Measurements from ENCODE around the gene AGAP2.

The AGAP2 gene

GRCh38 chr12:57782243-57782607 lies 43.7 kb upstream of the AGAP2 start:
- no CpG with 5 or more reads among the region's 4 CpGs for WGBS, 2 donors (ENCODE audit: extremely low coverage in 2 of 2, insufficient read length in 2 of 2, insufficient replicate concordance in 1 of 2)
- peaks cover 3 to 6% of the 10 kb centered on the region in 2 donors for H3K4me1 ChIP-seq (ENCODE audit: control insufficient read depth in 2 of 2, insufficient read depth in 1 of 2, low read depth in 1 of 2, low read length in 2 of 2)
- no peak for DNase-seq (ENCODE audit: low spot score)

DNA sequence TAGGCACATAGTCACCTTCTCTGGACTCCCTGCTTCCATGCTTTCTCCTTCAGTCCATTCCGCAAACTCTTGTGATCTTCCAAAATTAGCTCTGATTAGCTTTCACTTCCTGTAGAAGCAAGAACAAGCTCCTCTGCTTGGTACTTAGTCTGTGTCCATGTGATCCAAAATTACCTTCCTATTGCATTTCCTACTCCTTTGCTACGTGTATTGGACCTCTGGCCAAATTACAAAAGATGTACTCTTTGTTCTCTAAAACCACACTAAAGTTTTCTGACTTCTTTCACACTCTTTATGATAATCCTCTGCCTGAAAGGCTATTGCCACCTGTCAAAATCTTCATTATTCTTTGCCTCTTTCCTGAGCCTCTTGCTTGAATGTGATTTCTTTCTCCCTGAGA lies 43.3 kb upstream of the AGAP2 start:
- no CpG with 5 or more reads among the region's 2 CpGs for WGBS, 2 donors (ENCODE audit: extremely low coverage in 2 of 2, insufficient read length in 2 of 2, insufficient replicate concordance in 1 of 2)
- no peak overlapping the region for H3K9ac ChIP-seq (ENCODE audit: low read depth, low read length, poor library complexity)
- H3K27ac ChIP-seq (replicated peaks; ENCODE audit: low read length) = no peak overlapping the region
- no peak overlapping the region for H2BK120ac ChIP-seq (ENCODE audit: low read depth, low read length)
- peaks cover 4% of the 10 kb centered on the region for H3K79me1 ChIP-seq (ENCODE audit: low read depth, low read length)
- H3K4ac ChIP-seq (ENCODE audit: low read length) = no peak overlapping the region
- DNase-seq (ENCODE audit: low spot score) = no peak
- H3K9me3 ChIP-seq (replicated peaks in 1 of 2; ENCODE audit: control insufficient read depth in 2 of 2, insufficient read depth in 1 of 2, low read depth in 1 of 2, low read length in 2 of 2) = no peaks in the 10 kb centered on the region
- H2BK12ac ChIP-seq (ENCODE audit: low read length) = no peak overlapping the region
- no peak overlapping the region for H2BK5ac ChIP-seq (ENCODE audit: low read length)
- peaks cover 3 to 6% of the 10 kb centered on the region in 2 donors for H3K4me1 ChIP-seq (ENCODE audit: control insufficient read depth in 2 of 2, insufficient read depth in 1 of 2, low read depth in 1 of 2, low read length in 2 of 2)
- H2AK5ac ChIP-seq (ENCODE audit: low read depth, low read length) = no peak overlapping the region
- no peak overlapping the region for H3K23ac ChIP-seq (ENCODE audit: low read depth, low read length, poor library complexity)
- no peak overlapping the region for H3K14ac ChIP-seq (ENCODE audit: low read length)
- H2AFZ ChIP-seq (ENCODE audit: low read length) = peak overlapping the region; percentile 83
- H3K4me2 ChIP-seq (ENCODE audit: insufficient read depth, low read length, poor library complexity, severe bottlenecking) = no peak overlapping the region
- H4K8ac ChIP-seq (ENCODE audit: low read depth, low read length) = no peak overlapping the region
- H3K4me3 ChIP-seq (ENCODE audit: low read length in 2 of 2) = no peak overlapping the region
- H4K91ac ChIP-seq (ENCODE audit: low read depth, low read length, poor library complexity) = no peak overlapping the region
- no peaks in the 10 kb centered on the region for H3K27me3 ChIP-seq (ENCODE audit: control insufficient read depth in 3 of 3, insufficient read depth in 3 of 3, low read depth in 1 of 3, low read length in 3 of 3)
- H3K18ac ChIP-seq (ENCODE audit: low read length) = no peak overlapping the region
- no peak overlapping the region for H2BK15ac ChIP-seq (ENCODE audit: low read length)
- H3K36me3 ChIP-seq (replicated peaks in 1 of 2; ENCODE audit: control insufficient read depth in 2 of 2, insufficient read depth in 2 of 2, low read length in 2 of 2) = peaks cover 10 to 42% of the 10 kb centered on the region in 2 donors

More at GRCh38 chr12:57782243-57782607, 43.7 kb upstream of the AGAP2 start:
- Histone ChIP-seq H3K4ac (ENCODE audit: low read length) (no peak overlapping the region), H3K27me3 (ENCODE audit: control insufficient read depth in 3 of 3, insufficient read depth in 3 of 3, low read depth in 1 of 3, low read length in 3 of 3) (no peaks in the 10 kb centered on the region), H3K27ac (replicated peaks; ENCODE audit: low read length) (no peak overlapping the region), H3K4me2 (ENCODE audit: insufficient read depth, low read length, poor library complexity, severe bottlenecking) (no peak overlapping the region), H2BK15ac (ENCODE audit: low read length) (no peak overlapping the region), H2AK5ac (ENCODE audit: low read depth, low read length) (no peak overlapping the region), H3K9me3 (replicated peaks in 1 of 2; ENCODE audit: control insufficient read depth in 2 of 2, insufficient read depth in 1 of 2, low read depth in 1 of 2, low read length in 2 of 2) (no peaks in the 10 kb centered on the region), H3K18ac (ENCODE audit: low read length) (no peak overlapping the region), H3K23ac (ENCODE audit: low read depth, low read length, poor library complexity) (no peak overlapping the region), H3K14ac (ENCODE audit: low read length) (no peak overlapping the region), H2BK12ac (ENCODE audit: low read length) (no peak overlapping the region), H4K91ac (ENCODE audit: low read depth, low read length, poor library complexity) (no peak overlapping the region), H2AFZ (ENCODE audit: low read length) (peak overlapping the region; percentile 83), H3K4me3 (ENCODE audit: low read length in 2 of 2) (peak overlapping the region in 1 of 2 donors; percentile 90), H3K79me1 (ENCODE audit: low read depth, low read length) (peaks cover 4% of the 10 kb centered on the region), H3K9ac (ENCODE audit: low read depth, low read length, poor library complexity) (no peak overlapping the region), H3K36me3 (replicated peaks in 1 of 2; ENCODE audit: control insufficient read depth in 2 of 2, insufficient read depth in 2 of 2, low read length in 2 of 2) (peaks cover 12 to 46% of the 10 kb centered on the region in 2 donors), H2BK5ac (ENCODE audit: low read length) (no peak overlapping the region), H4K8ac (ENCODE audit: low read depth, low read length) (no peak overlapping the region), H2BK120ac (ENCODE audit: low read depth, low read length) (no peak overlapping the region)

DNA sequence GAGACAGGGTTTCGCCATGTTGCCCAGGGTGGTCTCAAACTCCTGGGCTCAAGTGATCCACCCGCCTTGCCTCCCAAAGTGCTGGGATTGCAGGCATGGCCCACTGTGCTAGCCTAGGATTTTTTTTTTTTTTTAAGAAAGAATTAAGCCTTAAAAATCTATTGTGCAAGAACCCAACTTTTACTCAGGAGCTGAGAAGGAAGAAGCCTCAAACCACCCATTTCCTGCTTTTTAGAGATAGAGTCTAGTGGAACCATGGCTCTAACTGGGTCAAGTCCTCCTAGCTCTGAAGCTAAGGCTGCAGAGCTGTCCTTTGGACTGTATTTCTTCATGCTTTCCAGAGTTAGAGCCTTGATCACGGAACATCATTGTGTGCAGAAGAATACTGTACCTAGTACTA lies 42.7 kb upstream of the AGAP2 start:
- no CpG with 5 or more reads among the region's 3 CpGs for WGBS, 2 donors (ENCODE audit: extremely low coverage in 2 of 2, insufficient read length in 2 of 2, insufficient replicate concordance in 1 of 2)
- Histone ChIP-seq H4K8ac (ENCODE audit: low read depth, low read length) (no peak overlapping the region), H2AK5ac (ENCODE audit: low read depth, low read length) (no peak overlapping the region), H3K18ac (ENCODE audit: low read length) (no peak overlapping the region), H2BK12ac (ENCODE audit: low read length) (no peak overlapping the region), H3K36me3 (replicated peaks in 1 of 2; ENCODE audit: control insufficient read depth in 2 of 2, insufficient read depth in 2 of 2, low read length in 2 of 2) (peaks cover 7 to 38% of the 10 kb centered on the region in 2 donors), H3K4me1 (ENCODE audit: control insufficient read depth in 2 of 2, insufficient read depth in 1 of 2, low read depth in 1 of 2, low read length in 2 of 2) (peaks cover 3 to 6% of the 10 kb centered on the region in 2 donors), H2BK15ac (ENCODE audit: low read length) (no peak overlapping the region), H3K79me1 (ENCODE audit: low read depth, low read length) (peaks cover 4% of the 10 kb centered on the region), H3K4ac (ENCODE audit: low read length) (no peak overlapping the region), H4K91ac (ENCODE audit: low read depth, low read length, poor library complexity) (no peak overlapping the region), H3K27ac (replicated peaks; ENCODE audit: low read length) (no peak overlapping the region), H3K27me3 (ENCODE audit: control insufficient read depth in 3 of 3, insufficient read depth in 3 of 3, low read depth in 1 of 3, low read length in 3 of 3) (no peaks in the 10 kb centered on the region), H3K4me2 (ENCODE audit: insufficient read depth, low read length, poor library complexity, severe bottlenecking) (no peak overlapping the region), H3K9ac (ENCODE audit: low read depth, low read length, poor library complexity) (no peak overlapping the region), H3K23ac (ENCODE audit: low read depth, low read length, poor library complexity) (no peak overlapping the region), H3K4me3 (ENCODE audit: low read length in 2 of 2) (no peak overlapping the region), H3K14ac (ENCODE audit: low read length) (no peak overlapping the region), H3K9me3 (replicated peaks in 1 of 2; ENCODE audit: control insufficient read depth in 2 of 2, insufficient read depth in 1 of 2, low read depth in 1 of 2, low read length in 2 of 2) (no peaks in the 10 kb centered on the region), H2AFZ (ENCODE audit: low read length) (no peak overlapping the region), H2BK120ac (ENCODE audit: low read depth, low read length) (no peak overlapping the region), H2BK5ac (ENCODE audit: low read length) (no peak overlapping the region)
- no peak for DNase-seq (ENCODE audit: low spot score)

- no peak overlapping the region for H3K4ac ChIP-seq (ENCODE audit: low read length)
- peaks cover 4% of the 10 kb centered on the region for H3K79me1 ChIP-seq (ENCODE audit: low read depth, low read length)
- H3K9me3 ChIP-seq (replicated peaks in 1 of 2; ENCODE audit: control insufficient read depth in 2 of 2, insufficient read depth in 1 of 2, low read depth in 1 of 2, low read length in 2 of 2) = no peaks in the 10 kb centered on the region
- no peak overlapping the region for H3K18ac ChIP-seq (ENCODE audit: low read length)
- no peak overlapping the region for H4K8ac ChIP-seq (ENCODE audit: low read depth, low read length)
- no peak overlapping the region for H4K91ac ChIP-seq (ENCODE audit: low read depth, low read length, poor library complexity)
- no peak overlapping the region for H3K14ac ChIP-seq (ENCODE audit: low read length)
- peak overlapping the region; percentile 60 for H3K9ac ChIP-seq (ENCODE audit: low read depth, low read length, poor library complexity)
- H3K23ac ChIP-seq (ENCODE audit: low read depth, low read length, poor library complexity) = no peak overlapping the region
- H3K27me3 ChIP-seq (ENCODE audit: control insufficient read depth in 3 of 3, insufficient read depth in 3 of 3, low read depth in 1 of 3, low read length in 3 of 3) = no peaks in the 10 kb centered on the region
- H2BK12ac ChIP-seq (ENCODE audit: low read length) = no peak overlapping the region
- H3K4me1 ChIP-seq (ENCODE audit: control insufficient read depth in 2 of 2, insufficient read depth in 1 of 2, low read depth in 1 of 2, low read length in 2 of 2) = peaks cover 3 to 6% of the 10 kb centered on the region in 2 donors
- no peak overlapping the region for H2BK15ac ChIP-seq (ENCODE audit: low read length)
- WGBS, 2 donors (ENCODE audit: extremely low coverage in 2 of 2, insufficient read length in 2 of 2, insufficient replicate concordance in 1 of 2) = no CpG with 5 or more reads among the region's 4 CpGs
- no peak overlapping the region for H3K4me2 ChIP-seq (ENCODE audit: insufficient read depth, low read length, poor library complexity, severe bottlenecking)
- H3K4me3 ChIP-seq (ENCODE audit: low read length in 2 of 2) = no peak overlapping the region
- no peak for DNase-seq (ENCODE audit: low spot score)
- H3K27ac ChIP-seq (replicated peaks; ENCODE audit: low read length) = no peak overlapping the region
- H2AK5ac ChIP-seq (ENCODE audit: low read depth, low read length) = no peak overlapping the region
- H2AFZ ChIP-seq (ENCODE audit: low read length) = no peak overlapping the region
- no peak overlapping the region for H2BK120ac ChIP-seq (ENCODE audit: low read depth, low read length)
- H3K36me3 ChIP-seq (replicated peaks in 1 of 2; ENCODE audit: control insufficient read depth in 2 of 2, insufficient read depth in 2 of 2, low read length in 2 of 2) = peaks cover 2 to 37% of the 10 kb centered on the region in 2 donors
- no peak overlapping the region for H2BK5ac ChIP-seq (ENCODE audit: low read length)
These were observed 41.8 kb upstream of the AGAP2 start for GRCh38 chr12:57780284-57780897.
